SK-N-SH (cell line): ENCODE measurements around the gene TMSB10. TPM values are rescaled to one million over a fixed set of nuclear protein-coding genes. Genes with fewer than 3 reads are reported as not detected.
A peak's percentile ranks its signal among the peaks of the same experiment; 100 is the strongest.

Experiments
- CTCF ChIA-PET: fragments of 300-600, 350-600 bp; formaldehyde crosslinking; extraction: SDS; loops from one replicate; lab custom pipeline; 2021; lab: Yijun Ruan, JAX
- POLR2A ChIA-PET: fragments of 350-600 bp; sonication (Branson Sonifier 250); formaldehyde crosslinking; extraction: SDS; loops from one replicate; lab custom pipeline; 2020; ENCODE audit warnings: antibody characterized with exemption, inconsistent platforms; lab: Yijun Ruan, JAX
- DNase-seq: peaks from one replicate; pipeline ENCODE4 v3.0.0; 2012
- H2AFZ ChIP-seq: fragments of 200-600 bp; sonication (generic); 2 replicates; pipeline ENCODE4 v1.8.1; 2016; ENCODE audit warnings: antibody characterized with exemption, mild to moderate bottlenecking, low read depth
- H3F3A ChIP-seq: fragments of 200-600 bp; sonication (generic); replicated peaks from 2 replicates; pipeline ENCODE3; 2016; ENCODE audit warnings: antibody characterized with exemption, mild to moderate bottlenecking; ENCODE audit not compliant: insufficient read depth
- H3K27ac ChIP-seq, 2 experiments: fragments of 200-500 bp in 1 of 2; fragments of 200-600 bp in 1 of 2; sonication (Bioruptor generic) in 1 of 2; sonication (generic), shearing (Covaris generic) in 1 of 2; 2 replicates each; pipeline versions ENCODE4 v1.5.1 to v1.6.1; 2014 to 2016; ENCODE audit warnings: low read depth in 2 of 2, inconsistent platforms in 1 of 2, low read length in 1 of 2, mild to moderate bottlenecking in 1 of 2, mixed read lengths in 1 of 2
- H3K27me3 ChIP-seq: fragments of 200-600 bp; sonication (generic), shearing (Covaris generic); 2 replicates; pipeline ENCODE4 v1.6.1; 2016; ENCODE audit warnings: mixed run types; ENCODE audit not compliant: insufficient read depth
- H3K36me3 ChIP-seq, 2 experiments: fragments of 200-500 bp in 1 of 2; fragments of 200-600 bp in 1 of 2; sonication (Bioruptor generic) in 1 of 2; sonication (generic) in 1 of 2; replicated peaks in 1 of 2; 2 replicates each; pipeline versions ENCODE3 to v1.5.1; 2014 to 2016; ENCODE audit warnings: low read length in 1 of 2, mild to moderate bottlenecking in 1 of 2; ENCODE audit not compliant: insufficient read depth in 2 of 2, control insufficient read depth in 1 of 2
- H3K4me1 ChIP-seq, 2 experiments: fragments of 200-500 bp in 1 of 2; fragments of 200-600 bp in 1 of 2; sonication (Bioruptor generic) in 1 of 2; sonication (generic), shearing (Covaris generic) in 1 of 2; 2 replicates each; pipeline versions ENCODE4 v1.5.1 to v1.6.1; 2014 to 2016; ENCODE audit warnings: low read depth in 1 of 2, low read length in 1 of 2, mixed run types in 1 of 2; ENCODE audit not compliant: insufficient read depth in 2 of 2, control insufficient read depth in 1 of 2
- H3K4me2 ChIP-seq: fragments of 200-600 bp; sonication (generic), shearing (Covaris generic); 2 replicates; pipeline ENCODE4 v1.6.1; 2017; ENCODE audit warnings: mixed run types
- H3K4me3 ChIP-seq, 2 experiments: fragments of 200-500 bp in 1 of 2; fragments of 200-600 bp in 1 of 2; sonication (Bioruptor generic) in 1 of 2; sonication (generic), shearing (Covaris generic) in 1 of 2; 2 replicates each; pipeline versions ENCODE4 v1.5.1 to v1.8.1; 2014 to 2016; ENCODE audit warnings: low read depth in 2 of 2, inconsistent platforms in 1 of 2, low read length in 1 of 2, mild to moderate bottlenecking in 1 of 2, mixed read lengths in 1 of 2, moderate library complexity in 1 of 2
- H3K79me2 ChIP-seq: fragments of 200-600 bp; sonication (generic); 2 replicates; pipeline ENCODE4 v1.8.1; 2017; ENCODE audit warnings: mild to moderate bottlenecking; ENCODE audit not compliant: insufficient read depth
- H3K9ac ChIP-seq: fragments of 200-600 bp; sonication (generic); 2 replicates; pipeline ENCODE4 v1.6.1; 2017; ENCODE audit warnings: mixed run types
- H3K9me2 ChIP-seq: fragments of 200-600 bp; sonication (generic); 2 replicates; pipeline ENCODE4 v1.6.1; 2017; ENCODE audit warnings: mixed run types
- H3K9me3 ChIP-seq: fragments of 200-600 bp; sonication (generic); 2 replicates; pipeline ENCODE4 v1.6.1; 2017; ENCODE audit warnings: mixed run types, mild to moderate bottlenecking, moderate library complexity
- H4K20me1 ChIP-seq: fragments of 200-600 bp; sonication (generic); 2 replicates; pipeline ENCODE4 v1.6.1; 2017; ENCODE audit warnings: mild to moderate bottlenecking, mixed run types; ENCODE audit not compliant: insufficient read depth
- MXI1 ChIP-seq: IDR thresholded peaks from 2 replicates; pipeline ENCODE4 v1.6.1; 2012; ENCODE audit warnings: mild to moderate bottlenecking, low read depth, low read length, improper control_type of control experiment
- PBX3 ChIP-seq: IDR thresholded peaks from 2 replicates; pipeline ENCODE4; 2012
- POLR2AphosphoS5 ChIP-seq: IDR thresholded peaks from 2 replicates; pipeline ENCODE4 v1.6.1; 2012; ENCODE audit warnings: low read depth, low read length
- SIN3A ChIP-seq: IDR thresholded peaks from 2 replicates; pipeline ENCODE4 v1.6.1; 2012; ENCODE audit warnings: low read depth, mild to moderate bottlenecking, low read length, moderate library complexity, borderline replicate concordance
- TAF1 ChIP-seq: IDR thresholded peaks from 2 replicates; pipeline ENCODE4 v1.6.1; 2012; ENCODE audit warnings: low read depth, mild to moderate bottlenecking, low read length, moderate library complexity, borderline replicate concordance
- TEAD4 ChIP-seq: IDR thresholded peaks from 2 replicates; pipeline ENCODE4 v1.4.0; 2012; ENCODE audit warnings: mild to moderate bottlenecking, borderline replicate concordance; ENCODE audit not compliant: insufficient read depth
- WGBS: methylation state at CpG from one replicate; pipeline ENCODE4 v1.1.6; 2017; ENCODE audit warnings: low lambda C conversion rate; 5-methylcytosine and 5-hydroxymethylcytosine counted together
- polyA plus RNA-seq, 3 experiments: library from polyadenylated mRNA; depleted of rRNA; stranded (reverse); fragments of >200 nt; gene quantifications; 2 replicates each; pipeline ENCODE4 v1.2.3, GENCODE V29; 2012

The TMSB10 gene
- polyA plus RNA-seq, 1 of the 3 experiments (the other 2 are of a cell fraction): 7,920 TPM

- ChIA-PET POLR2A (interaction anchor here (0.6 to 2.6 kb wide), 6 partner anchors 9 to 447 kb away, joined by 3 to 9 read pairs (median 4); no protein-coding TSS in a partner anchor), CTCF (interaction anchor here (0.6 to 3.7 kb wide), 8 partner anchors 12 to 394 kb away, joined by 3 to 36 read pairs (median 4); no protein-coding TSS in a partner anchor)
- Histone ChIP-seq H3K9me3 (no peaks in the 10 kb centered on the region), H4K20me1 (peaks cover 25% of the 10 kb centered on the region), H3K27ac (peak overlapping the region; percentile 80 to 81), H3K27me3 (no peaks in the 10 kb centered on the region), H2AFZ (no peak overlapping the region), H3K4me1 (peaks cover 0 to 4% of the 10 kb centered on the region in 2 experiments; a peak in 1 of 4 replicates), H3K36me3 (peaks cover 0 to 20% of the 10 kb centered on the region in 2 experiments), H3K4me2 (peak overlapping the region; percentile 89), H3K9ac (peak overlapping the region; percentile 98), H3F3A (peaks cover 43% of the 10 kb centered on the region), H3K9me2 (no peaks in the 10 kb centered on the region), H3K4me3 (peak overlapping the region; percentile 77 to 88), H3K79me2 (peaks cover 27% of the 10 kb centered on the region)
- TF ChIP-seq PBX3 (no peak), MXI1 (0 out of 2 replicates have a peak, but pooled peaks have one; percentile 23)
- DNase-seq: peak; percentile 65
- 1% methylated on average over 34 of the region's 38 CpGs for WGBS
Measured at GRCh38 chr2:84906108-84906899, 848 bp downstream of the TMSB10 start.

GRCh38 chr2:84906900-84907714 lies 1.7 kb downstream of the TMSB10 start:
- Histone ChIP-seq H3K36me3 (peaks cover 0 to 20% of the 10 kb centered on the region in 2 experiments), H3K9me2 (no peaks in the 10 kb centered on the region), H3K9me3 (no peaks in the 10 kb centered on the region), H4K20me1 (peaks cover 25% of the 10 kb centered on the region), H3K4me2 (peak overlapping the region; percentile 89), H3K27me3 (no peaks in the 10 kb centered on the region), H3K4me3 (peak overlapping the region; percentile 77 to 88), H3K27ac (peak overlapping the region; percentile 80 to 81), H2AFZ (no peak overlapping the region), H3F3A (peaks cover 50% of the 10 kb centered on the region), H3K4me1 (peaks cover 0 to 4% of the 10 kb centered on the region in 2 experiments; a peak in 1 of 4 replicates), H3K9ac (peak overlapping the region; percentile 98), H3K79me2 (peaks cover 27% of the 10 kb centered on the region)
- WGBS: 16% methylated on average over 15 of the region's 15 CpGs
- CTCF ChIA-PET: interaction anchor here (0.6 to 3.7 kb wide), 6 partner anchors 12 to 307 kb away, joined by 3 to 36 read pairs (median 4); no protein-coding TSS in a partner anchor
- peak; percentile 70 for DNase-seq
- POLR2A ChIA-PET: interaction anchor here (0.7 to 2.6 kb wide), 2 partner anchors 53 to 62 kb away, joined by 4 to 8 read pairs; no protein-coding TSS in a partner anchor
- peak; percentile 41 for TF ChIP-seq PBX3
- no peak for TF ChIP-seq TEAD4
- TF ChIP-seq TAF1: peak; percentile 44
- peak; percentile 71; the same call in 1 of the 2 replicates for TF ChIP-seq SIN3A
- TF ChIP-seq POLR2AphosphoS5: peak; percentile 76
